GM12891 (cell line): Measurements from ENCODE around the gene DNAJC3.

Experiments used
- POLR2A ChIP-seq: IDR thresholded peaks from 2 replicates; pipeline ENCODE4 v1.6.1; 2011; ENCODE audit warnings: low read depth, low read length, control low read depth
- POLR2AphosphoS5 ChIP-seq: IDR thresholded peaks from 2 replicates; pipeline ENCODE4 v1.6.1; 2011; ENCODE audit warnings: low read depth, low read length, control low read depth

DNA sequence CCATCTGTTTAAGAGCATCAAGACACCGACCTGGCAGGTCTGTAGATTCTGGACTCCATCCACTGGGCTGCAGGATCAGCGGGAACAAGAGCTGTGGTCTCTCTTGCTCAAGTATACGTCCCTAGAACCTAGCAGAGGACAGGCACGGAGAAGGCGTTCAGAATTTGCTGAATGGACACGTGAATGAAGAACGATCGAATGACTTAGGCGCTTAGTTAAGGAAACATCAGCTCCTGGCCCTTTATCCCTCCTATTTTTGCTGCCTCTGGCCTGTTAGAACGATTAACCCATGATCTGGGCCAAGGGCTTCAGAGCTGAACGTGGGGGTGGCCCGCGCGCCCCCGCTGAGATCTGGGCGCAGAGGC, 33.4 kb upstream of the DNAJC3 start:
- TF ChIP-seq POLR2A (no peak), POLR2AphosphoS5 (no peak)
